ENCODE results near the gene MAJIN. TPM values are rescaled to one million over a fixed set of nuclear protein-coding genes. Genes with fewer than 3 reads are reported as not detected.

The MAJIN gene
- total and polyA plus RNA-seq, 9 of the 15 experiments (the other 6 are each of a cell fraction or from before 2014, with no cell fraction given), result 0.17 to 0.83 (median 0.24) TPM; not detected in 2

- Histone ChIP-seq H3K9me3 (replicated peaks; ENCODE audit: control insufficient read depth, insufficient read depth, low read depth, low read length) (no peaks in the 10 kb centered on the region), H3K4me3 (no peak overlapping the region), H3K36me3 (ENCODE audit: control insufficient read depth, insufficient read depth, low read length) (no peaks in the 10 kb centered on the region), H3K27ac (ENCODE audit: extremely low read depth, low read depth, low read length) (no peak overlapping the region), H3K4me1 (replicated peaks in 1 of 2; ENCODE audit: control insufficient read depth in 2 of 2, insufficient read depth in 2 of 2, low read length in 2 of 2) (peaks cover 4 to 12% of the 10 kb centered on the region in 2 experiments; a peak in 4 of 5 replicates), H3K79me2 (ENCODE audit: control insufficient read depth, insufficient read depth, low read length) (no peaks in the 10 kb centered on the region), H2AFZ (ENCODE audit: low read depth, low read length) (no peak overlapping the region), H3K4me2 (ENCODE audit: insufficient read depth, low read length) (no peak overlapping the region), H3K27me3 (ENCODE audit: control insufficient read depth in 2 of 2, insufficient read depth in 2 of 2, low read length in 2 of 2) (no peaks in the 10 kb centered on the region), H4K20me1 (replicated peaks; ENCODE audit: control insufficient read depth, insufficient read depth, low read length) (no peaks in the 10 kb centered on the region), H3K9me1 (ENCODE audit: control insufficient read depth, insufficient read depth, low read length) (no peaks in the 10 kb centered on the region), H3K9ac (ENCODE audit: insufficient read depth in 1 of 2, low read depth in 2 of 2, low read length in 2 of 2) (no peak overlapping the region)
- no peak for DNase-seq (ENCODE audit: extremely low read depth in 1 of 4, low spot score in 3 of 4)
- intact Hi-C loops (cut with micrococcal nuclease) (no loop called here), in situ Hi-C loops (cut with MboI) (no loop called here)
- TF ChIP-seq BCLAF1 (IDR thresholded peaks at IDR 0.05; ENCODE audit: borderline replicate concordance in 1 of 2, control insufficient read depth in 1 of 2, low read depth in 2 of 2, low read length in 1 of 2) (no peak), CHCHD3 (CRISPR knock-in tag; IDR thresholded peaks at IDR 0.05) (no peak), TAF15 (IDR thresholded peaks at IDR 0.05; ENCODE audit: low read depth, low read length) (no peak), ZBTB5 (IDR thresholded peaks at IDR 0.05) (no peak), SMAD3 (CRISPR knock-in tag; conservative IDR thresholded peaks at IDR 0.05) (no peak), TRIM28 (IDR thresholded peaks at IDR 0.05) (no peak), MAFF (IDR thresholded peaks at IDR 0.05; ENCODE audit: low read length) (no peak), THAP7 (CRISPR knock-in tag; IDR thresholded peaks at IDR 0.05) (no peak)
- no TSS peak for BruUV-seq (replicated peaks)
- ChIA-PET CTCF (ENCODE audit: low intra/inter-chr PET ratio) (no interaction called here), POLR2A (no interaction called here)
- FAIRE-seq, result no peak
- ATAC-seq, result no peak
- WGBS (ENCODE audit: insufficient coverage, low coverage, missing lambda C conversion rate), result 44% methylated on average over 3 of the region's 3 CpGs
Measured at GRCh38 chr11:64967375-64967774, 4.5 kb downstream of the MAJIN start.

Data from K562 (cell line).